K562 (cell line): Measurements from ENCODE around the gene ARF1. TPM values are rescaled to one million over a fixed set of nuclear protein-coding genes. Genes with fewer than 3 reads are reported as not detected.

Experiments
- BCOR ChIP-seq: fragments of 450-650 bp; IDR thresholded peaks from 2 replicates; pipeline ENCODE4 v1.6.1; 2016
- DMBX1 ChIP-seq: fragments of 250-450 bp; sonication (Bioruptor Pico); IDR thresholded peaks from 2 replicates; pipeline ENCODE4 v1.8.0; 2022; ENCODE audit warnings: inconsistent platforms, mild to moderate bottlenecking, moderate library complexity, borderline replicate concordance
- FOXA1 ChIP-seq: fragments of 450-650 bp; IDR thresholded peaks from 2 replicates; pipeline ENCODE4 v1.6.1; 2016; ENCODE audit warnings: mild to moderate bottlenecking, borderline replicate concordance
- GTF2E2 ChIP-seq: fragments of 200-800 bp; sonication (Bioruptor generic); IDR thresholded peaks from 2 replicates; pipeline ENCODE4 v1.6.1; 2016; ENCODE audit warnings: missing genetic modification characterization, missing compliant biosample characterization
- HDAC1 ChIP-seq, 2 experiments: fragments of 450-650 bp; IDR thresholded peaks; 2 replicates each; pipeline ENCODE4 v1.6.1; 2016 to 2017; ENCODE audit warnings: inconsistent platforms in 1 of 2, mild to moderate bottlenecking in 1 of 2, moderate library complexity in 1 of 2
- HMG20A ChIP-seq: fragments of 450-650 bp; formaldehyde crosslinking; conservative IDR thresholded peaks from 2 replicates; pipeline ENCODE4 v1.4.0; 2020; ENCODE audit warnings: mild to moderate bottlenecking, mixed read lengths
- KDM5B ChIP-seq: fragments of 200-600 bp; sonication (generic); IDR thresholded peaks from 2 replicates; pipeline ENCODE4 v1.6.1; 2012; ENCODE audit warnings: low read depth, mild to moderate bottlenecking, moderate library complexity, low read length, control low read depth, inconsistent platforms; ENCODE audit not compliant: insufficient replicate concordance
- NFE2L1 ChIP-seq: fragments of 450-650 bp; IDR thresholded peaks from 2 replicates; pipeline ENCODE4 v1.6.1; 2016; ENCODE audit warnings: missing genetic modification characterization, low read depth, mild to moderate bottlenecking, missing compliant biosample characterization, moderate library complexity, borderline replicate concordance
- POLR2A ChIP-seq: fragments of 450-650 bp; conservative IDR thresholded peaks from 2 replicates; pipeline ENCODE4 v1.6.1; 2016
- POLR2AphosphoS5 ChIP-seq: IDR thresholded peaks from 2 replicates; pipeline ENCODE4 v1.6.1; 2011; ENCODE audit warnings: mild to moderate bottlenecking, low read depth, low read length, moderate library complexity; ENCODE audit not compliant: control insufficient read depth, insufficient read depth
- RBM34 ChIP-seq: fragments of 200-400 bp; formaldehyde crosslinking; IDR thresholded peaks from 2 replicates; pipeline ENCODE4 v1.6.1; 2018; ENCODE audit warnings: low read length, borderline replicate concordance; ENCODE audit not compliant: insufficient read depth
- SMARCA5 ChIP-seq: fragments of 450-650 bp; IDR thresholded peaks from 2 replicates; pipeline ENCODE4 v1.6.1; 2016
- SMARCE1 ChIP-seq: fragments of 450-650 bp; IDR thresholded peaks from 2 replicates; pipeline ENCODE4 v1.7.1; 2016; ENCODE audit warnings: mild to moderate bottlenecking
- SMC3 ChIP-seq: conservative IDR thresholded peaks from 2 replicates; pipeline ENCODE4 v1.6.1; 2011; ENCODE audit warnings: low read depth, low read length, improper control_type of control experiment; ENCODE audit not compliant: insufficient read depth
- ZC3H11A ChIP-seq: IDR thresholded peaks from 2 replicates; pipeline ENCODE4 v1.6.1; 2012; ENCODE audit warnings: low read depth, low read length, improper control_type of control experiment
- polyA plus RNA-seq, 8 experiments: library from polyadenylated mRNA; depleted of rRNA in 4 of 8; stranded (reverse) in 5 of 8; unstranded in 3 of 8; fragments of >200 nt; fragmentation: Nextera tagmentation in 2 of 8; fragmentation: Illumina TruSeq in 1 of 8; extraction: Ambion mirVana in 2 of 8; extraction: Trizol in 1 of 8; gene quantifications; 2 replicates each; pipeline versions ENCODE4 v1.2.1 to v1.2.3, GENCODE V29; 2011 to 2014; ENCODE audit warnings: inconsistent platforms in 1 of 8, missing spikeins in 1 of 8
- total RNA-seq, 7 experiments: library from RNA; depleted of rRNA in 6 of 7; stranded (reverse); fragments of >200 nt in 6 of 7; fragmentation: Illumina TruSeq in 2 of 7; extraction: Trizol in 2 of 7; gene quantifications; 2 replicates each; pipeline versions ENCODE4 v1.2.1 to v1.2.3, GENCODE V29; 2011 to 2021; ENCODE audit warnings: low replicate concordance in 1 of 7
- TF ChIP-seq, protein P1 (sequence below), 2 experiments: fragments of 200-800 bp in 1 of 2; sonication (Bioruptor generic) in 1 of 2; sonication (generic) in 1 of 2; formaldehyde crosslinking in 1 of 2; IDR thresholded peaks in 1 of 2; conservative IDR thresholded peaks in 1 of 2; 2 replicates each; pipeline versions ENCODE4 v1.5.0 to v1.6.1; 2016 to 2020; ENCODE audit warnings: missing compliant biosample characterization in 1 of 2, missing genetic modification characterization in 1 of 2, missing genetic modification reagents in 1 of 2
- TF ChIP-seq, protein P2 (sequence below): sonication (generic); IDR thresholded peaks from 2 replicates; pipeline ENCODE4 v1.6.1; 2016
- TF ChIP-seq, protein P3 (sequence below): fragments of 450-650 bp; IDR thresholded peaks from 2 replicates; pipeline ENCODE4 v1.6.1; 2017; ENCODE audit warnings: mild to moderate bottlenecking, moderate library complexity
- TF ChIP-seq, protein P4 (sequence below): fragments of 250-450 bp; sonication (Bioruptor Pico); IDR thresholded peaks from 2 replicates; pipeline ENCODE4 v1.4.0; 2020; ENCODE audit warnings: mild to moderate bottlenecking, moderate library complexity
- TF ChIP-seq, protein P5 (sequence below): sonication (generic); formaldehyde crosslinking; IDR thresholded peaks from 2 replicates; pipeline ENCODE4 v1.8.0; 2022; ENCODE audit warnings: mild to moderate bottlenecking, missing genetic modification reagents

ARF1 gene
- total and polyA plus RNA-seq, 9 of the 15 experiments (the other 6 are each of a cell fraction or from before 2014, with no cell fraction given) = 69.8 to 593 (median 325) TPM

DNA sequence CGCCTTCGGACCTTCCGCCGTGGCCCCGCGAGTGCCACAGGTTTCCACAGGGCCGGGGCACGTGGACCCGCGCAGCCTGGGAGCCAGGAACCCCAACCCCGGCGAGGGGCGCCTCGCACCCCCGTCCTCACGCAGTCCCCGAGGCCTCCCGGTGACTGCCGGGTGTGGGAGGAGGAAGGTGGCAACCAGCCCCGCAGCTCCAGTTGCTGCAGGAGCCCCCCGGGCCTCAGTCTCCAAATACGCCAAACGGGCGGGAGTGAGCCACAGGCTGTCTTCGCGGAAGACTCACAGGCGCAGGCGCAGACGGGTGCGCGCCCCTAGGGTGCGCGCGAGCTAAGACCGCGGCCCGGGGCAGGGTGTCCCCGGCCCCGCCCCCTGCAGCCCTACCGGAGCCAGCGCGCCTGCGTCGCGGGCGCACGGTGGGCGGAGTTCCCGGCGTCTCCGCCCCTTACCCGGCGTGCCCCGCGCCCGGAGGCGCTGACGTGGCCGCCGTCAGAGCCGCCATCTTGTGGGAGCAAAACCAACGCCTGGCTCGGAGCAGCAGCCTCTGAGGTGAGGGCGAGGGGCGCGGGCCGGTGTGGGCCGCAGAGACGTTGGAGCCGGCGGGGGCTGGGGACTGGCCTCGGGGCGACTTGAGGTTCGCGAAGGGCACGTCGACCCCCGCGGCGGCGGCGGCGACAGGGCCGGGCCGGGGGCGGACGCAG is at the start of gene ARF1 (continued):
- TF ChIP-seq HDAC1 (IDR thresholded peaks at IDR 0.05) (peak in 1 of 2 experiments; percentile 49; a peak in 2 of 4 replicates), SMC3 (peak; percentile 2; the same call in 1 of the 2 replicates), NFE2L1 (tag) (no peak), SMARCE1 (no peak), HMG20A (no peak), DMBX1 (CRISPR knock-in tag) (peak; percentile 86), KDM5B (peak; percentile 73), POLR2A (peak; percentile 86), RBM34 (0 out of 2 replicates have a peak, but pooled peaks have one; percentile 5), BCOR (peak; percentile 96), FOXA1 (no peak), SMARCA5 (peak; percentile 84; the same call in 1 of the 2 replicates), ZC3H11A (0 out of 2 replicates have a peak, but pooled peaks have one; percentile 79), POLR2AphosphoS5 (peak; percentile 96), GTF2E2 (peak; percentile 78; the same call in 1 of the 2 replicates)
- TF ChIP-seq, protein P1, sequence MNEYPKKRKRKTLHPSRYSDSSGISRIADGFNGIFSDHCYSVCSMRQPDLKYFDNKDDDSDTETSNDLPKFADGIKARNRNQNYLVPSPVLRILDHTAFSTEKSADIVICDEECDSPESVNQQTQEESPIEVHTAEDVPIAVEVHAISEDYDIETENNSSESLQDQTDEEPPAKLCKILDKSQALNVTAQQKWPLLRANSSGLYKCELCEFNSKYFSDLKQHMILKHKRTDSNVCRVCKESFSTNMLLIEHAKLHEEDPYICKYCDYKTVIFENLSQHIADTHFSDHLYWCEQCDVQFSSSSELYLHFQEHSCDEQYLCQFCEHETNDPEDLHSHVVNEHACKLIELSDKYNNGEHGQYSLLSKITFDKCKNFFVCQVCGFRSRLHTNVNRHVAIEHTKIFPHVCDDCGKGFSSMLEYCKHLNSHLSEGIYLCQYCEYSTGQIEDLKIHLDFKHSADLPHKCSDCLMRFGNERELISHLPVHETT (CRISPR knock-in tag; conservative IDR thresholded peaks at IDR 0.05 in 1 of 2, IDR thresholded peaks at IDR 0.05 in 1 of 2) = 0 out of 4 replicates have a peak, but pooled peaks of 1 of the 2 experiments have one; percentile 14
- TF ChIP-seq, protein P2, sequence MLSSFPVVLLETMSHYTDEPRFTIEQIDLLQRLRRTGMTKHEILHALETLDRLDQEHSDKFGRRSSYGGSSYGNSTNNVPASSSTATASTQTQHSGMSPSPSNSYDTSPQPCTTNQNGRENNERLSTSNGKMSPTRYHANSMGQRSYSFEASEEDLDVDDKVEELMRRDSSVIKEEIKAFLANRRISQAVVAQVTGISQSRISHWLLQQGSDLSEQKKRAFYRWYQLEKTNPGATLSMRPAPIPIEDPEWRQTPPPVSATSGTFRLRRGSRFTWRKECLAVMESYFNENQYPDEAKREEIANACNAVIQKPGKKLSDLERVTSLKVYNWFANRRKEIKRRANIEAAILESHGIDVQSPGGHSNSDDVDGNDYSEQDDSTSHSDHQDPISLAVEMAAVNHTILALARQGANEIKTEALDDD = no peak
- TF ChIP-seq, protein P3, sequence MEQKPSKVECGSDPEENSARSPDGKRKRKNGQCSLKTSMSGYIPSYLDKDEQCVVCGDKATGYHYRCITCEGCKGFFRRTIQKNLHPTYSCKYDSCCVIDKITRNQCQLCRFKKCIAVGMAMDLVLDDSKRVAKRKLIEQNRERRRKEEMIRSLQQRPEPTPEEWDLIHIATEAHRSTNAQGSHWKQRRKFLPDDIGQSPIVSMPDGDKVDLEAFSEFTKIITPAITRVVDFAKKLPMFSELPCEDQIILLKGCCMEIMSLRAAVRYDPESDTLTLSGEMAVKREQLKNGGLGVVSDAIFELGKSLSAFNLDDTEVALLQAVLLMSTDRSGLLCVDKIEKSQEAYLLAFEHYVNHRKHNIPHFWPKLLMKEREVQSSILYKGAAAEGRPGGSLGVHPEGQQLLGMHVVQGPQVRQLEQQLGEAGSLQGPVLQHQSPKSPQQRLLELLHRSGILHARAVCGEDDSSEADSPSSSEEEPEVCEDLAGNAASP = no peak
- TF ChIP-seq, protein P4, sequence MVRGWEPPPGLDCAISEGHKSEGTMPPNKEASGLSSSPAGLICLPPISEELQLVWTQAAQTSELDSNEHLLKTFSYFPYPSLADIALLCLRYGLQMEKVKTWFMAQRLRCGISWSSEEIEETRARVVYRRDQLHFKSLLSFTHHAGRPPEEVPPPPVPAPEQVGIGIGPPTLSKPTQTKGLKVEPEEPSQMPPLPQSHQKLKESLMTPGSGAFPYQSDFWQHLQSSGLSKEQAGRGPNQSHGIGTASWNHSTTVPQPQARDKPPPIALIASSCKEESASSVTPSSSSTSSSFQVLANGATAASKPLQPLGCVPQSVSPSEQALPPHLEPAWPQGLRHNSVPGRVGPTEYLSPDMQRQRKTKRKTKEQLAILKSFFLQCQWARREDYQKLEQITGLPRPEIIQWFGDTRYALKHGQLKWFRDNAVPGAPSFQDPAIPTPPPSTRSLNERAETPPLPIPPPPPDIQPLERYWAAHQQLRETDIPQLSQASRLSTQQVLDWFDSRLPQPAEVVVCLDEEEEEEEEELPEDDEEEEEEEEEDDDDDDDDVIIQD = peak; percentile 81; the same call in 1 of the 2 replicates
- TF ChIP-seq, protein P5, sequence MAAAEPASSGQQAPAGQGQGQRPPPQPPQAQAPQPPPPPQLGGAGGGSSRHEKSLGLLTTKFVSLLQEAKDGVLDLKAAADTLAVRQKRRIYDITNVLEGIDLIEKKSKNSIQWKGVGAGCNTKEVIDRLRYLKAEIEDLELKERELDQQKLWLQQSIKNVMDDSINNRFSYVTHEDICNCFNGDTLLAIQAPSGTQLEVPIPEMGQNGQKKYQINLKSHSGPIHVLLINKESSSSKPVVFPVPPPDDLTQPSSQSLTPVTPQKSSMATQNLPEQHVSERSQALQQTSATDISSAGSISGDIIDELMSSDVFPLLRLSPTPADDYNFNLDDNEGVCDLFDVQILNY (CRISPR knock-in tag) = no peak
